ENCODE data around the gene CRYBG3. TPM values are rescaled to one million over a fixed set of nuclear protein-coding genes. Genes with fewer than 3 reads are reported as not detected.
A peak's percentile ranks its signal among the peaks of the same experiment; 100 is the strongest.

CRYBG3 gene
- total RNA-seq, 6 experiments from 2014 or later, result 10.7 to 14.1 (median 12.8) TPM

- no peak for DNase-seq
- Mint-ChIP-seq H3K36me3 (ENCODE audit: low read depth) (peaks cover 61% of the 10 kb centered on the region), H3K27me3 (ENCODE audit: insufficient read depth) (no peaks in the 10 kb centered on the region), H3K27ac (no peak overlapping the region), H3K4me3 (no peak overlapping the region), H3K4me1 (ENCODE audit: low read depth) (peaks cover 18% of the 10 kb centered on the region), H3K9me3 (no peaks in the 10 kb centered on the region)
- no peak for TF ChIP-seq CTCF (IDR thresholded peaks at IDR 0.05)
Measured at GRCh38 chr3:97950360-97950759, 128.5 kb downstream of the CRYBG3 start.

GRCh38 chr3:97952280-97952679 lies 130.5 kb downstream of the CRYBG3 start:
- no peak for TF ChIP-seq CTCF (IDR thresholded peaks at IDR 0.05)
- Mint-ChIP-seq H3K9me3 (no peaks in the 10 kb centered on the region), H3K27me3 (ENCODE audit: insufficient read depth) (no peaks in the 10 kb centered on the region), H3K4me1 (ENCODE audit: low read depth) (peaks cover 18% of the 10 kb centered on the region), H3K27ac (peak overlapping the region; percentile 74), H3K36me3 (ENCODE audit: low read depth) (peaks cover 46% of the 10 kb centered on the region), H3K4me3 (no peak overlapping the region)
- peak; percentile 56 for DNase-seq

- DNase-seq, result no peak
- H3K9me3 Mint-ChIP-seq, result no peaks in the 10 kb centered on the region
- no peaks in the 10 kb centered on the region for H3K27me3 Mint-ChIP-seq (ENCODE audit: insufficient read depth)
- peaks cover 45% of the 10 kb centered on the region; the same call in 1 of the 2 replicates for H3K36me3 Mint-ChIP-seq (ENCODE audit: low read depth)
- H3K4me3 Mint-ChIP-seq, result no peak overlapping the region
- peak overlapping the region; percentile 74 for H3K27ac Mint-ChIP-seq
- TF ChIP-seq CTCF (IDR thresholded peaks at IDR 0.05), result no peak
- H3K4me1 Mint-ChIP-seq (ENCODE audit: low read depth), result peaks cover 22% of the 10 kb centered on the region
Measured at GRCh38 chr3:97952872-97953271, 131.1 kb downstream of the CRYBG3 start.

- TF ChIP-seq CTCF (IDR thresholded peaks at IDR 0.05), result no peak
- peaks cover 37% of the 10 kb centered on the region for H3K4me1 Mint-ChIP-seq (ENCODE audit: low read depth)
- H3K27ac Mint-ChIP-seq, result no peak overlapping the region
- no peaks in the 10 kb centered on the region for H3K27me3 Mint-ChIP-seq (ENCODE audit: insufficient read depth)
- no peak for DNase-seq
- peaks cover 35% of the 10 kb centered on the region; the same call in 1 of the 2 replicates for H3K36me3 Mint-ChIP-seq (ENCODE audit: low read depth)
- H3K9me3 Mint-ChIP-seq, result no peaks in the 10 kb centered on the region
- H3K4me3 Mint-ChIP-seq, result no peak overlapping the region
Measured at GRCh38 chr3:97954228-97954827, 132.5 kb downstream of the CRYBG3 start.

- H3K9me3 Mint-ChIP-seq, result no peaks in the 10 kb centered on the region
- TF ChIP-seq CTCF (IDR thresholded peaks at IDR 0.05), result no peak
- H3K4me3 Mint-ChIP-seq, result no peak overlapping the region
- peaks cover 38% of the 10 kb centered on the region for H3K4me1 Mint-ChIP-seq (ENCODE audit: low read depth)
- H3K36me3 Mint-ChIP-seq (ENCODE audit: low read depth), result peaks cover 24% of the 10 kb centered on the region; the same call in 1 of the 2 replicates
- H3K27me3 Mint-ChIP-seq (ENCODE audit: insufficient read depth), result no peaks in the 10 kb centered on the region
- H3K27ac Mint-ChIP-seq, result no peak overlapping the region
- DNase-seq, result no peak
Measured at GRCh38 chr3:97956051-97956450, 134.2 kb downstream of the CRYBG3 start.

Data from HFFc6 (cell line).